Neural cell (in vitro differentiated cells): ENCODE results near the gene VSTM4. TPM values are rescaled to one million over a fixed set of nuclear protein-coding genes. Genes with fewer than 3 reads are reported as not detected.

Source experiments
- H2AFZ ChIP-seq: fragments of 200-600, 300-800 bp; sonication (generic), shearing (Covaris generic); 2 replicates; pipeline ENCODE4 v1.6.0; 2014; ENCODE audit warnings: low read depth, mild to moderate bottlenecking, antibody characterized with exemption, low read length, moderate library complexity
- H3F3A ChIP-seq: fragments of 200-600 bp; shearing (Covaris generic); 2 replicates; pipeline ENCODE4 v1.6.1; 2016; ENCODE audit warnings: mild to moderate bottlenecking, moderate library complexity, mixed read lengths, antibody characterized with exemption, low read length; ENCODE audit not compliant: insufficient read depth, poor library complexity, severe bottlenecking
- H3K27ac ChIP-seq: fragments of 200-600, 300-800 bp; sonication (generic), shearing (Covaris generic); 2 replicates; pipeline ENCODE4 v1.5.1; 2014; ENCODE audit warnings: mild to moderate bottlenecking, low read length, moderate library complexity
- H3K27me3 ChIP-seq: fragments of 300-800, 200-600 bp; sonication (generic), shearing (Covaris generic); 2 replicates; pipeline ENCODE4 v1.6.0; 2014; ENCODE audit warnings: mild to moderate bottlenecking, low read depth, low read length, moderate library complexity; ENCODE audit not compliant: insufficient read depth
- H3K36me3 ChIP-seq: fragments of 300-800, 200-600 bp; sonication (generic), shearing (Covaris generic); 2 replicates; pipeline ENCODE4 v1.5.1; 2014; ENCODE audit warnings: mild to moderate bottlenecking, antibody characterized with exemption, low read length, moderate library complexity; ENCODE audit not compliant: insufficient read depth
- H3K4me2 ChIP-seq: fragments of 300-800, 200-600 bp; sonication (generic), shearing (Covaris generic); 2 replicates; pipeline ENCODE4 v1.6.0; 2014; ENCODE audit warnings: mild to moderate bottlenecking, low read length
- H3K4me3 ChIP-seq: fragments of 300-800, 200-600 bp; sonication (generic), shearing (Covaris generic); 2 replicates; pipeline ENCODE4 v1.5.1; 2014; ENCODE audit warnings: mild to moderate bottlenecking, low read length, moderate library complexity
- H3K79me2 ChIP-seq: fragments of 200-600 bp; shearing (Covaris generic); replicated peaks from 2 replicates; pipeline ENCODE4 v1.6.0; 2014; ENCODE audit warnings: mild to moderate bottlenecking, low read length, moderate library complexity; ENCODE audit not compliant: insufficient read depth
- H3K9ac ChIP-seq: fragments of 300-800, 200-600 bp; sonication (generic), shearing (Covaris generic); 2 replicates; pipeline ENCODE4 v1.6.1; 2016; ENCODE audit warnings: mild to moderate bottlenecking, low read length, mixed read lengths
- H3K9me2 ChIP-seq: fragments of 200-600 bp; shearing (Covaris generic); 2 replicates; pipeline ENCODE4 v1.6.1; 2016; ENCODE audit warnings: mild to moderate bottlenecking, low read length, mixed read lengths; ENCODE audit not compliant: insufficient read depth
- H3K9me3 ChIP-seq: fragments of 200-600, 300-800 bp; sonication (generic), shearing (Covaris generic); 2 replicates; pipeline ENCODE4 v1.6.1; 2016; ENCODE audit warnings: mild to moderate bottlenecking, mixed run types, low read length, moderate library complexity, mixed read lengths
- H4K20me1 ChIP-seq: fragments of 200-600 bp; shearing (Covaris generic); 2 replicates; pipeline ENCODE4 v1.6.1; 2016; ENCODE audit warnings: mild to moderate bottlenecking, mixed run types; ENCODE audit not compliant: insufficient read depth
- EP300 ChIP-seq: fragments of 450-650 bp; conservative IDR thresholded peaks from 2 replicates; pipeline ENCODE4 v1.6.1; 2014; ENCODE audit warnings: antibody characterized with exemption, mild to moderate bottlenecking, moderate library complexity; ENCODE audit not compliant: poor library complexity, severe bottlenecking
- EZH2 ChIP-seq: fragments of 200-600, 300-800 bp; shearing (Covaris generic), sonication (generic); IDR thresholded peaks from 2 replicates; pipeline ENCODE4 v1.6.1; 2014; ENCODE audit warnings: antibody characterized with exemption, low read length, borderline replicate concordance, mild to moderate bottlenecking; ENCODE audit not compliant: insufficient read depth, poor library complexity, severe bottlenecking
- MXI1 ChIP-seq: fragments of 450-650 bp; conservative IDR thresholded peaks from 2 replicates; pipeline ENCODE4 v1.6.1; 2014; ENCODE audit warnings: antibody characterized with exemption, mild to moderate bottlenecking; ENCODE audit not compliant: poor library complexity, severe bottlenecking
- POLR2AphosphoS5 ChIP-seq: IDR thresholded peaks from 2 replicates; pipeline ENCODE4 v1.6.1; 2012
- RAD21 ChIP-seq: fragments of 450-650 bp; conservative IDR thresholded peaks from 2 replicates; pipeline ENCODE4 v1.6.1; 2014; ENCODE audit warnings: antibody characterized with exemption, mild to moderate bottlenecking, moderate library complexity
- SMC3 ChIP-seq: fragments of 450-650 bp; conservative IDR thresholded peaks from 2 replicates; pipeline ENCODE4 v1.6.1; 2014; ENCODE audit warnings: antibody characterized with exemption, mild to moderate bottlenecking, moderate library complexity; ENCODE audit not compliant: poor library complexity
- TAF1 ChIP-seq: IDR thresholded peaks from 2 replicates; pipeline ENCODE4 v1.6.1; 2012; ENCODE audit warnings: low read depth
- polyA plus RNA-seq: library from polyadenylated mRNA; depleted of rRNA; stranded (reverse); fragments of >200 nt; gene quantifications from 2 replicates; pipeline ENCODE4 v1.2.3, GENCODE V29; 2014
- TF ChIP-seq, protein P1 (sequence below): IDR thresholded peaks from 2 replicates; pipeline ENCODE4 v1.6.1; 2012; ENCODE audit warnings: borderline replicate concordance
- TF ChIP-seq, protein P2 (sequence below): fragments of 450-650 bp; IDR thresholded peaks from 2 replicates; pipeline ENCODE4 v1.5.1; 2014; ENCODE audit warnings: antibody characterized with exemption, mild to moderate bottlenecking, moderate library complexity; ENCODE audit not compliant: poor library complexity, severe bottlenecking

VSTM4 gene
- polyA plus RNA-seq, 1 donor from 2014 or later: 0.52 TPM

DNA sequence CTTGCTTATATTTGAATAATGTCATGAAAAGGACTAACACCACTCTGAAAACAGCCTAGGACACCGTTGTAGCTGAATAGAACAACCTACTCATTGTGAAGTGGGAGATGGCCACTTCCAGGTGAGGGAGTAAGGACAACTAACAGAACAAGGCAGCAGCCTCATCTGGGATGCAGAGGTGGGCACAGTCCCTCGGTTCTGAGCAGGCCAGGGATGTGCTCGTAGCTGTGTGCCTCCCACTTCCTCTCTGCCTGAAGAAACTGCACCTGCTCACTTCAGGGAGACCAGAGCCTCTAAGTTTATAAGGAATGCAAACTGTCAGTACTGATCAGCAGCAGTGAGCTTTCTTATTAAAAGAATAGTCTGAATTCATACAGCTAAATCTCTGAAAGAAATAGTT, 2.5 kb downstream of the VSTM4 start:
- no peak overlapping the region for H3K27ac ChIP-seq
- no peak overlapping the region for H3K9ac ChIP-seq
- no peaks in the 10 kb centered on the region for H3K9me2 ChIP-seq
- H3K4me2 ChIP-seq: no peak overlapping the region
- no peaks in the 10 kb centered on the region for H3K79me2 ChIP-seq
- peaks cover 8% of the 10 kb centered on the region for H3K27me3 ChIP-seq
- no peaks in the 10 kb centered on the region for H3F3A ChIP-seq
- no peaks in the 10 kb centered on the region for H3K9me3 ChIP-seq
- H4K20me1 ChIP-seq: no peaks in the 10 kb centered on the region
- TF ChIP-seq RAD21 (no peak), TAF1 (no peak), SMC3 (no peak), EP300 (no peak), MXI1 (no peak), EZH2 (no peak), POLR2AphosphoS5 (no peak)
- TF ChIP-seq, protein P1, sequence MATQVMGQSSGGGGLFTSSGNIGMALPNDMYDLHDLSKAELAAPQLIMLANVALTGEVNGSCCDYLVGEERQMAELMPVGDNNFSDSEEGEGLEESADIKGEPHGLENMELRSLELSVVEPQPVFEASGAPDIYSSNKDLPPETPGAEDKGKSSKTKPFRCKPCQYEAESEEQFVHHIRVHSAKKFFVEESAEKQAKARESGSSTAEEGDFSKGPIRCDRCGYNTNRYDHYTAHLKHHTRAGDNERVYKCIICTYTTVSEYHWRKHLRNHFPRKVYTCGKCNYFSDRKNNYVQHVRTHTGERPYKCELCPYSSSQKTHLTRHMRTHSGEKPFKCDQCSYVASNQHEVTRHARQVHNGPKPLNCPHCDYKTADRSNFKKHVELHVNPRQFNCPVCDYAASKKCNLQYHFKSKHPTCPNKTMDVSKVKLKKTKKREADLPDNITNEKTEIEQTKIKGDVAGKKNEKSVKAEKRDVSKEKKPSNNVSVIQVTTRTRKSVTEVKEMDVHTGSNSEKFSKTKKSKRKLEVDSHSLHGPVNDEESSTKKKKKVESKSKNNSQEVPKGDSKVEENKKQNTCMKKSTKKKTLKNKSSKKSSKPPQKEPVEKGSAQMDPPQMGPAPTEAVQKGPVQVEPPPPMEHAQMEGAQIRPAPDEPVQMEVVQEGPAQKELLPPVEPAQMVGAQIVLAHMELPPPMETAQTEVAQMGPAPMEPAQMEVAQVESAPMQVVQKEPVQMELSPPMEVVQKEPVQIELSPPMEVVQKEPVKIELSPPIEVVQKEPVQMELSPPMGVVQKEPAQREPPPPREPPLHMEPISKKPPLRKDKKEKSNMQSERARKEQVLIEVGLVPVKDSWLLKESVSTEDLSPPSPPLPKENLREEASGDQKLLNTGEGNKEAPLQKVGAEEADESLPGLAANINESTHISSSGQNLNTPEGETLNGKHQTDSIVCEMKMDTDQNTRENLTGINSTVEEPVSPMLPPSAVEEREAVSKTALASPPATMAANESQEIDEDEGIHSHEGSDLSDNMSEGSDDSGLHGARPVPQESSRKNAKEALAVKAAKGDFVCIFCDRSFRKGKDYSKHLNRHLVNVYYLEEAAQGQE: no peak
- TF ChIP-seq, protein P2, sequence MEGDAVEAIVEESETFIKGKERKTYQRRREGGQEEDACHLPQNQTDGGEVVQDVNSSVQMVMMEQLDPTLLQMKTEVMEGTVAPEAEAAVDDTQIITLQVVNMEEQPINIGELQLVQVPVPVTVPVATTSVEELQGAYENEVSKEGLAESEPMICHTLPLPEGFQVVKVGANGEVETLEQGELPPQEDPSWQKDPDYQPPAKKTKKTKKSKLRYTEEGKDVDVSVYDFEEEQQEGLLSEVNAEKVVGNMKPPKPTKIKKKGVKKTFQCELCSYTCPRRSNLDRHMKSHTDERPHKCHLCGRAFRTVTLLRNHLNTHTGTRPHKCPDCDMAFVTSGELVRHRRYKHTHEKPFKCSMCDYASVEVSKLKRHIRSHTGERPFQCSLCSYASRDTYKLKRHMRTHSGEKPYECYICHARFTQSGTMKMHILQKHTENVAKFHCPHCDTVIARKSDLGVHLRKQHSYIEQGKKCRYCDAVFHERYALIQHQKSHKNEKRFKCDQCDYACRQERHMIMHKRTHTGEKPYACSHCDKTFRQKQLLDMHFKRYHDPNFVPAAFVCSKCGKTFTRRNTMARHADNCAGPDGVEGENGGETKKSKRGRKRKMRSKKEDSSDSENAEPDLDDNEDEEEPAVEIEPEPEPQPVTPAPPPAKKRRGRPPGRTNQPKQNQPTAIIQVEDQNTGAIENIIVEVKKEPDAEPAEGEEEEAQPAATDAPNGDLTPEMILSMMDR: no peak
- no peak overlapping the region for H2AFZ ChIP-seq
- H3K36me3 ChIP-seq: no peaks in the 10 kb centered on the region
- H3K4me3 ChIP-seq: no peak overlapping the region

DNA sequence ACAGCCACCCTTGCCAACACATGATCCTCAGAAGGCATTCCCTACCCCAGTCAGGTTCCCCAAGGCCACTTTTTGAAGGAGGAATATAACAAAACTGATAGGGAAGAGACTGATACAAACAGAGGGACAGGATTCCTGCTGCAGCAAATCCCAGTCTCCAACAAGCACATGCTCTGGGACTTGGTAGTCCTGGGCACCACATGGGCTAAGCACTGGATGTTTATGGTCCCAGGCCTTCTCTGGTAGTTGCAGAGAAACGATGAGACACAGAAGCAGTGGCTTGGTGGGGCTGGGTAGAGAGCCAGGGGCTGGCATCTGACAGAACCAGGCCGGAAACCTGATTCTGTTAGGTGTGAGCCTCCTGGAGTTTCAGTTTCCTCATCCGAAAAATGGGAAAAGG, 3.2 kb downstream of the VSTM4 start:
- H3K4me3 ChIP-seq: no peak overlapping the region
- H3K9me2 ChIP-seq: no peaks in the 10 kb centered on the region

DNA sequence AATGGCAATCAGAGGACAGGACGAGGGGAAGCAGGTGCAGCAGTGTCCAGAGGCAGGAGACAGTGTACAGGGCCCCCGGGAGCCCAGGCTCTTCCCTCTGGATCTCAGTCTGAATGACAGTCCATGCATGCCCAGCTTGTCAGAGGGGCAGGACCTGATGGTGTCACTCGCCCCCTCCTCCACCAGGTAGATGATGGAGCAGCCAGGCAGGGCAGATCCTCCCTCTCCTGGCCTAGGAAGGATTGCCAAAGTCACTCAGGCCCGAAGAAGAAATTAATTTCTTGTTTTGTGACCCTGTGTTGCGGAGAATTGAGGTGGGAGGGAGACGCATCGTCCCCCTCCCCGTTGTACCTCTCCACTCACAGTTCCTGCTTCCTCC, 4.0 kb downstream of the VSTM4 start:
- TF ChIP-seq MXI1: no peak
- no peak for TF ChIP-seq POLR2AphosphoS5
- TF ChIP-seq, protein P2: no peak
- TF ChIP-seq EP300: no peak
- TF ChIP-seq EZH2: no peak
- no peak for TF ChIP-seq RAD21
- no peak for TF ChIP-seq SMC3
- TF ChIP-seq, protein P1: no peak
- no peak for TF ChIP-seq TAF1
- H3K36me3 ChIP-seq: no peaks in the 10 kb centered on the region
- H3K27me3 ChIP-seq: peaks cover 8% of the 10 kb centered on the region
- H3K4me3 ChIP-seq: no peak overlapping the region
- no peaks in the 10 kb centered on the region for H3K9me3 ChIP-seq
- no peaks in the 10 kb centered on the region for H4K20me1 ChIP-seq
- no peaks in the 10 kb centered on the region for H3F3A ChIP-seq
- H3K9ac ChIP-seq: no peak overlapping the region
- no peak overlapping the region for H3K4me2 ChIP-seq
- H2AFZ ChIP-seq: no peak overlapping the region
- H3K9me2 ChIP-seq: no peaks in the 10 kb centered on the region
- no peak overlapping the region for H3K27ac ChIP-seq
- H3K79me2 ChIP-seq: no peaks in the 10 kb centered on the region

More for the DNA sequence above, 3.2 kb downstream of the VSTM4 start:
- peaks cover 8% of the 10 kb centered on the region for H3K27me3 ChIP-seq
- no peak overlapping the region for H2AFZ ChIP-seq
- no peaks in the 10 kb centered on the region for H3K36me3 ChIP-seq
- no peak overlapping the region for H3K4me2 ChIP-seq
- H3F3A ChIP-seq: no peaks in the 10 kb centered on the region
- TF ChIP-seq TAF1 (no peak), EP300 (no peak)
- no peak overlapping the region for H3K9ac ChIP-seq
- H3K9me3 ChIP-seq: no peaks in the 10 kb centered on the region
- no peak overlapping the region for H3K27ac ChIP-seq
- H3K79me2 ChIP-seq: no peaks in the 10 kb centered on the region
- no peaks in the 10 kb centered on the region for H4K20me1 ChIP-seq
